Parathyroid adenoma (tissue), 2 donors: ENCODE data around the gene TMEM106B.

Source experiments
- H2AFZ ChIP-seq: fragments of 300-600 bp; sonication (generic); one replicate; pipeline ENCODE4 v1.7.0; 2017; ENCODE audit warnings: antibody characterized with exemption, mild to moderate bottlenecking
- H3K27ac ChIP-seq: fragments of 300-600 bp; sonication (generic); one replicate; pipeline ENCODE4 v1.7.0; 2017
- H3K27me3 ChIP-seq: fragments of 300-600 bp; sonication (generic); one replicate; pipeline ENCODE4 v1.7.0; 2017; ENCODE audit warnings: low read length; ENCODE audit not compliant: control insufficient read depth, insufficient read depth
- H3K36me3 ChIP-seq: fragments of 300-600 bp; sonication (generic); one replicate; pipeline ENCODE4 v1.7.0; 2017; ENCODE audit warnings: low read length; ENCODE audit not compliant: control insufficient read depth, insufficient read depth
- H3K4me1 ChIP-seq: fragments of 300-600 bp; sonication (generic); one replicate; pipeline ENCODE4 v1.7.0; 2017; ENCODE audit warnings: control low read depth
- H3K4me2 ChIP-seq: fragments of 300-600 bp; sonication (generic); one replicate; pipeline ENCODE4 v1.7.0; 2017; ENCODE audit warnings: low read length
- H3K4me3 ChIP-seq: fragments of 300-600 bp; sonication (generic); one replicate; pipeline ENCODE4 v1.7.0; 2017; ENCODE audit warnings: low read depth, low read length
- H3K79me2 ChIP-seq: fragments of 300-600 bp; sonication (generic); one replicate; pipeline ENCODE4 v1.7.0; 2017; ENCODE audit warnings: control low read depth
- H3K9ac ChIP-seq: fragments of 300-600 bp; sonication (generic); one replicate; pipeline ENCODE4 v1.7.0; 2017; ENCODE audit warnings: mild to moderate bottlenecking
- H3K9me3 ChIP-seq: fragments of 300-600 bp; sonication (generic); one replicate; pipeline ENCODE4 v1.7.0; 2017; ENCODE audit warnings: low read length; ENCODE audit not compliant: control insufficient read depth
- TF ChIP-seq, protein P1 (sequence below): fragments of 300-600 bp; sonication (generic); IDR thresholded peaks from one replicate; pipeline ENCODE4 v1.7.0; 2017; ENCODE audit warnings: antibody characterized with exemption, mild to moderate bottlenecking
- donor health status: primary hyperparathyroidism.

Gene TMEM106B

DNA sequence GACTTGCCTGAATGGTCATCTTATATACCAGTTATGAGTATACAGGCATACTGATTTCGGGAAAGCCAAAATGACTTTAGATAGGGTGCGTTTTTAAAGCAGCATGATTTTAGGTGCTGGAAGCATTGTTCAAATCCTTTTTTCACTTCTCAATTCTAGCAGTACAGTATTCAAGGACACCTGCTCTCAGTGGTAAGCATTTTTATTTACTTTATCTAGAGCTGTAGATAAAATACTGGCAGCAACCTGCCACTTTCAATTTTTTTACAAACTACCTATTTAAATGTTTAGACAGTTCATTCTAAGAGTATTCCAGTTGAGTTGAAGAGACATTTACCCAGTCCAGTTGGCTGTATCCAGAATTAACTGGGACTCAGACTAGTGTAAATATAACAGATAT, 33.6 kb downstream of the TMEM106B start:
- H3K27ac ChIP-seq = no peak overlapping the region
- H3K4me2 ChIP-seq = no peak overlapping the region
- H3K27me3 ChIP-seq = no peaks in the 10 kb centered on the region
- H3K79me2 ChIP-seq = no peaks in the 10 kb centered on the region
- H3K36me3 ChIP-seq = no peaks in the 10 kb centered on the region
- no peaks in the 10 kb centered on the region for H3K4me1 ChIP-seq
- no peak overlapping the region for H3K4me3 ChIP-seq
- no peak overlapping the region for H2AFZ ChIP-seq
- TF ChIP-seq, protein P1, sequence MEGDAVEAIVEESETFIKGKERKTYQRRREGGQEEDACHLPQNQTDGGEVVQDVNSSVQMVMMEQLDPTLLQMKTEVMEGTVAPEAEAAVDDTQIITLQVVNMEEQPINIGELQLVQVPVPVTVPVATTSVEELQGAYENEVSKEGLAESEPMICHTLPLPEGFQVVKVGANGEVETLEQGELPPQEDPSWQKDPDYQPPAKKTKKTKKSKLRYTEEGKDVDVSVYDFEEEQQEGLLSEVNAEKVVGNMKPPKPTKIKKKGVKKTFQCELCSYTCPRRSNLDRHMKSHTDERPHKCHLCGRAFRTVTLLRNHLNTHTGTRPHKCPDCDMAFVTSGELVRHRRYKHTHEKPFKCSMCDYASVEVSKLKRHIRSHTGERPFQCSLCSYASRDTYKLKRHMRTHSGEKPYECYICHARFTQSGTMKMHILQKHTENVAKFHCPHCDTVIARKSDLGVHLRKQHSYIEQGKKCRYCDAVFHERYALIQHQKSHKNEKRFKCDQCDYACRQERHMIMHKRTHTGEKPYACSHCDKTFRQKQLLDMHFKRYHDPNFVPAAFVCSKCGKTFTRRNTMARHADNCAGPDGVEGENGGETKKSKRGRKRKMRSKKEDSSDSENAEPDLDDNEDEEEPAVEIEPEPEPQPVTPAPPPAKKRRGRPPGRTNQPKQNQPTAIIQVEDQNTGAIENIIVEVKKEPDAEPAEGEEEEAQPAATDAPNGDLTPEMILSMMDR = no peak
- no peak overlapping the region for H3K9ac ChIP-seq
- no peaks in the 10 kb centered on the region for H3K9me3 ChIP-seq

- no peaks in the 10 kb centered on the region for H3K27me3 ChIP-seq
- no peak overlapping the region for H2AFZ ChIP-seq
- no peaks in the 10 kb centered on the region for H3K9me3 ChIP-seq
- no peaks in the 10 kb centered on the region for H3K4me1 ChIP-seq
- TF ChIP-seq, protein P1 = no peak
- H3K27ac ChIP-seq = no peak overlapping the region
- no peaks in the 10 kb centered on the region for H3K79me2 ChIP-seq
- no peak overlapping the region for H3K9ac ChIP-seq
- H3K36me3 ChIP-seq = no peaks in the 10 kb centered on the region
- H3K4me2 ChIP-seq = no peak overlapping the region
- H3K4me3 ChIP-seq = no peak overlapping the region
Measured at GRCh38 chr7:12249706-12250105, 38.6 kb downstream of the TMEM106B start.

- Histone ChIP-seq H3K36me3 (no peaks in the 10 kb centered on the region), H3K4me2 (no peak overlapping the region), H3K27ac (no peak overlapping the region), H3K79me2 (no peaks in the 10 kb centered on the region), H3K4me3 (no peak overlapping the region), H3K4me1 (no peaks in the 10 kb centered on the region), H2AFZ (no peak overlapping the region), H3K9me3 (no peaks in the 10 kb centered on the region), H3K27me3 (no peaks in the 10 kb centered on the region), H3K9ac (no peak overlapping the region)
- TF ChIP-seq, protein P1 = no peak
Measured at GRCh38 chr7:12250232-12250631, 39.1 kb downstream of the TMEM106B start.

- H3K9ac ChIP-seq = no peak overlapping the region
- TF ChIP-seq, protein P1 = no peak
- no peaks in the 10 kb centered on the region for H3K36me3 ChIP-seq
- H3K27me3 ChIP-seq = no peaks in the 10 kb centered on the region
- H2AFZ ChIP-seq = no peak overlapping the region
- H3K27ac ChIP-seq = no peak overlapping the region
- H3K4me2 ChIP-seq = no peak overlapping the region
- H3K4me1 ChIP-seq = no peaks in the 10 kb centered on the region
- H3K9me3 ChIP-seq = no peaks in the 10 kb centered on the region
- no peak overlapping the region for H3K4me3 ChIP-seq
- no peaks in the 10 kb centered on the region for H3K79me2 ChIP-seq
Measured at GRCh38 chr7:12256090-12256489, 45.0 kb downstream of the TMEM106B start.

- Histone ChIP-seq H3K9ac (no peak overlapping the region), H3K27ac (no peak overlapping the region)
Measured at GRCh38 chr7:12257582-12257981, 46.5 kb downstream of the TMEM106B start.

More at GRCh38 chr7:12257582-12257981, 46.5 kb downstream of the TMEM106B start:
- Histone ChIP-seq H3K9me3 (no peaks in the 10 kb centered on the region), H2AFZ (no peak overlapping the region), H3K36me3 (no peaks in the 10 kb centered on the region), H3K4me3 (no peak overlapping the region), H3K79me2 (no peaks in the 10 kb centered on the region), H3K4me2 (no peak overlapping the region), H3K27me3 (no peaks in the 10 kb centered on the region), H3K4me1 (no peaks in the 10 kb centered on the region)
- TF ChIP-seq, protein P1 = no peak
